Measurements from ENCODE around the gene NR5A1. TPM values are rescaled to one million over a fixed set of nuclear protein-coding genes. Genes with fewer than 3 reads are reported as not detected.

Gene NR5A1
- total and polyA plus RNA-seq, 2 of the 13 experiments (the other 11 are each of a cell fraction or from before 2014, with no cell fraction given), result 28.9 to 44.7 TPM

DNA sequence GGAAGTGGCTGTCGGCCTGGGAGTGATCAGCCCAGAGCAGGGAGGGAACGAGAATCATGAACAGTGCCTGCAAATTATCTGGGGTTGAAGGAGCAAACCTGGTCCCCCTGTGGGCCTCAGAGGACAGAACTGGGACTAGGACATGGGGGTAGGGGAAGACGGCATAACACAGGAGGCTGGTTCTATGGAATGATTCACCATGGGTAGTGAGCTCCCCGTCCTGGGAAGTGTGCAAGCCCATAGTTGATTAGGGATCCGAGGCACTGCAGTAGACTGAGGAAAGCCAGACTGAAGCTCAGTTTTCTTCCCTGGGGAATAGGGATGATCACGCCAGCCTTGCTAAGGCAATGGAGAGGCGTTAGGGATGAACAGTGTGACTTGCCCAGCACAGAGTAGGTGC lies 51.4 kb downstream of the NR5A1 start (continued):
- TF ChIP-seq, protein P1, sequence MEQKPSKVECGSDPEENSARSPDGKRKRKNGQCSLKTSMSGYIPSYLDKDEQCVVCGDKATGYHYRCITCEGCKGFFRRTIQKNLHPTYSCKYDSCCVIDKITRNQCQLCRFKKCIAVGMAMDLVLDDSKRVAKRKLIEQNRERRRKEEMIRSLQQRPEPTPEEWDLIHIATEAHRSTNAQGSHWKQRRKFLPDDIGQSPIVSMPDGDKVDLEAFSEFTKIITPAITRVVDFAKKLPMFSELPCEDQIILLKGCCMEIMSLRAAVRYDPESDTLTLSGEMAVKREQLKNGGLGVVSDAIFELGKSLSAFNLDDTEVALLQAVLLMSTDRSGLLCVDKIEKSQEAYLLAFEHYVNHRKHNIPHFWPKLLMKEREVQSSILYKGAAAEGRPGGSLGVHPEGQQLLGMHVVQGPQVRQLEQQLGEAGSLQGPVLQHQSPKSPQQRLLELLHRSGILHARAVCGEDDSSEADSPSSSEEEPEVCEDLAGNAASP (CRISPR knock-in tag; IDR thresholded peaks at IDR 0.05; ENCODE audit: borderline replicate concordance), result no peak

DNA sequence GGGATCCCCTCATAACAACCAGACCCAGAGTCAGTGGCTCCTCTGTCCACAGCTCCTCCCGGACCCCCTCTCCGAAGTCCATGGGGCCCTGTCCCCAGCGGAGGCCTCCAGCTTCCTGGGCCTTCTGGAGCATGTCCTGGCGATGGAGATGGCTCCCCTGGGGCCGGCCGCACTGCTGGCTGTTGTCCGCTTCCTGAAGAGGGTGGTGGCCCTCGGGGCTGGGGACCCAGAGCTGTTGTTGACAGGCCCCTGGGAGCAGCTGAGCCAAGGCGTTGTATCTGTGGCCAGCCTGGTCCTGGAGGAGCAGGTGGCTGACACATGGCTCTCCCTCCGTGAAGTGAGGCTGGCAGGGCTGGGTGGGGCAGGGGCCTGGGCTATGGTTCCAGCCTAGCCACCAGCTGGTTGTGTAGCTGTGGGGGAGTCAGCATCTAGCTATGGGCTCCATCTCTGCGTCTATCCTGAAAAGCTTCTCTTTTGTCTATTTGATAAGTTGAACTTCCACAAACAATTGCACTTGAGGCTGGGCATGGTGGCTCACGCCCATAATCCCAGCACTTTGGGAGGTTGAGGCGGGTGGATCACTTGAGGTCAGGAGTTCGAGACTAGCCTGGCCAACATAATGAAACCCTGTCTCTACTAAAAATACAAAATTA lies 52.3 kb downstream of the NR5A1 start:
- FAIRE-seq, result no peak
- Histone ChIP-seq H2AFZ (ENCODE audit: low read length) (no peak overlapping the region), H3K27me3 (ENCODE audit: control insufficient read depth in 1 of 2, insufficient read depth in 2 of 2, low read length in 2 of 2) (peaks cover 14 to 29% of the 10 kb centered on the region in 2 experiments; a peak in 3 of 5 replicates), H3K4me2 (ENCODE audit: low read depth, low read length) (no peak overlapping the region), H3K4me1 (ENCODE audit: insufficient read depth, low read length) (peaks cover 10% of the 10 kb centered on the region; the same call in 1 of the 2 replicates), H3K36me3 (replicated peaks in 1 of 2; ENCODE audit: control insufficient read depth in 1 of 2, insufficient read depth in 2 of 2, low read length in 2 of 2) (no peaks in the 10 kb centered on the region), H4K20me1 (ENCODE audit: insufficient read depth, low read length) (no peaks in the 10 kb centered on the region), H3K79me2 (ENCODE audit: insufficient read depth, low read length) (no peaks in the 10 kb centered on the region), H3K4me3 (replicated peaks in 1 of 3; ENCODE audit: insufficient read depth in 1 of 3, low read depth in 2 of 3, low read length in 3 of 3) (no peak overlapping the region), H3K9me3 (ENCODE audit: low read length) (no peaks in the 10 kb centered on the region), H3K27ac (ENCODE audit: extremely low read length, insufficient read depth, low read length) (no peak overlapping the region), H3K9ac (ENCODE audit: insufficient read depth, low read depth, low read length) (no peak overlapping the region)
- no peak for DNase-seq (ENCODE audit: low spot score)
- intact Hi-C loops (cut with micrococcal nuclease; ENCODE audit: unreplicated experiment), result no loop called here
- WGBS (ENCODE audit: low lambda C conversion rate), result 18% methylated on average over 4 of the region's 14 CpGs
- no TSS peak for BruUV-seq (replicated peaks)
- TF ChIP-seq, protein P2, sequence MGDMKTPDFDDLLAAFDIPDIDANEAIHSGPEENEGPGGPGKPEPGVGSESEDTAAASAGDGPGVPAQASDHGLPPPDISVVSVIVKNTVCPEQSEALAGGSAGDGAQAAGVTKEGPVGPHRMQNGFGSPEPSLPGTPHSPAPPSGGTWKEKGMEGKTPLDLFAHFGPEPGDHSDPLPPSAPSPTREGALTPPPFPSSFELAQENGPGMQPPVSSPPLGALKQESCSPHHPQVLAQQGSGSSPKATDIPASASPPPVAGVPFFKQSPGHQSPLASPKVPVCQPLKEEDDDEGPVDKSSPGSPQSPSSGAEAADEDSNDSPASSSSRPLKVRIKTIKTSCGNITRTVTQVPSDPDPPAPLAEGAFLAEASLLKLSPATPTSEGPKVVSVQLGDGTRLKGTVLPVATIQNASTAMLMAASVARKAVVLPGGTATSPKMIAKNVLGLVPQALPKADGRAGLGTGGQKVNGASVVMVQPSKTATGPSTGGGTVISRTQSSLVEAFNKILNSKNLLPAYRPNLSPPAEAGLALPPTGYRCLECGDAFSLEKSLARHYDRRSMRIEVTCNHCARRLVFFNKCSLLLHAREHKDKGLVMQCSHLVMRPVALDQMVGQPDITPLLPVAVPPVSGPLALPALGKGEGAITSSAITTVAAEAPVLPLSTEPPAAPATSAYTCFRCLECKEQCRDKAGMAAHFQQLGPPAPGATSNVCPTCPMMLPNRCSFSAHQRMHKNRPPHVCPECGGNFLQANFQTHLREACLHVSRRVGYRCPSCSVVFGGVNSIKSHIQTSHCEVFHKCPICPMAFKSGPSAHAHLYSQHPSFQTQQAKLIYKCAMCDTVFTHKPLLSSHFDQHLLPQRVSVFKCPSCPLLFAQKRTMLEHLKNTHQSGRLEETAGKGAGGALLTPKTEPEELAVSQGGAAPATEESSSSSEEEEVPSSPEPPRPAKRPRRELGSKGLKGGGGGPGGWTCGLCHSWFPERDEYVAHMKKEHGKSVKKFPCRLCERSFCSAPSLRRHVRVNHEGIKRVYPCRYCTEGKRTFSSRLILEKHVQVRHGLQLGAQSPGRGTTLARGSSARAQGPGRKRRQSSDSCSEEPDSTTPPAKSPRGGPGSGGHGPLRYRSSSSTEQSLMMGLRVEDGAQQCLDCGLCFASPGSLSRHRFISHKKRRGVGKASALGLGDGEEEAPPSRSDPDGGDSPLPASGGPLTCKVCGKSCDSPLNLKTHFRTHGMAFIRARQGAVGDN (CRISPR knock-in tag; IDR thresholded peaks at IDR 0.05), result peak; percentile 16; the same call in 1 of the 2 replicates
- TF ChIP-seq ZNF33A (CRISPR knock-in tag; IDR thresholded peaks at IDR 0.05; ENCODE audit: borderline replicate concordance), result no peak
- TF ChIP-seq MYNN (CRISPR knock-in tag; IDR thresholded peaks at IDR 0.05; ENCODE audit: low read depth), result no peak
- TF ChIP-seq ZNF589 (CRISPR knock-in tag; conservative IDR thresholded peaks at IDR 0.05), result no peak
- TF ChIP-seq HNRNPL (IDR thresholded peaks at IDR 0.05; ENCODE audit: low read depth, low read length), result no peak
- in situ Hi-C loops (cut with HindIII; ENCODE audit: extremely low pct_ligation_motif_present, low pct_unique_long_range_greater_than_20kb), result no loop called here
- ChIA-PET POLR2A (no interaction called here), CTCF (ENCODE audit: low intra/inter-chr PET ratio, low total read pairs) (no interaction called here)
- no peak for ATAC-seq
